ENCODE results near the gene ZNF385A.

DNA sequence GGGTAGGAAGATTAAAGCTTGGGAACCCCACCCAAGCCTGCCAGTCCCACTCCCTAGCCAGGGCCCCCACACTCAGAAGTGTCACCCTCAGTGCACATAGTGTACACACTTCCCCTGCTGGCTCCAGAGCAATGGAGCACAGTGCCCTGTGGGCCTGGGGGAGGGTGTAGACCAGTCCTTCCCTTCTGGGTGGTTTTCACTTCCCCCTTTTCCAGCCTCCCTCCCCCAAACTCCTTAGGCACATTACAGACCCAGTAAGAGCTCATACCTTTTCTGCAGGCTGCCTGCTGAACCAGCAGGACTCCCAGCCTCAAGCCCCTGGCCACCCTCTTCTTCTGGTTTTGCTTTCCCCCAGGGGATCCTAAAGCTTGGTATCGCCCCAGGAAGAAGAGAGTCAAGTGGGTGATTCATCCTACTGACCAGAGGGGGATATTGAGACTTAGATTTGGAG is at the start of gene ZNF385A:
- TF ChIP-seq, protein P1, sequence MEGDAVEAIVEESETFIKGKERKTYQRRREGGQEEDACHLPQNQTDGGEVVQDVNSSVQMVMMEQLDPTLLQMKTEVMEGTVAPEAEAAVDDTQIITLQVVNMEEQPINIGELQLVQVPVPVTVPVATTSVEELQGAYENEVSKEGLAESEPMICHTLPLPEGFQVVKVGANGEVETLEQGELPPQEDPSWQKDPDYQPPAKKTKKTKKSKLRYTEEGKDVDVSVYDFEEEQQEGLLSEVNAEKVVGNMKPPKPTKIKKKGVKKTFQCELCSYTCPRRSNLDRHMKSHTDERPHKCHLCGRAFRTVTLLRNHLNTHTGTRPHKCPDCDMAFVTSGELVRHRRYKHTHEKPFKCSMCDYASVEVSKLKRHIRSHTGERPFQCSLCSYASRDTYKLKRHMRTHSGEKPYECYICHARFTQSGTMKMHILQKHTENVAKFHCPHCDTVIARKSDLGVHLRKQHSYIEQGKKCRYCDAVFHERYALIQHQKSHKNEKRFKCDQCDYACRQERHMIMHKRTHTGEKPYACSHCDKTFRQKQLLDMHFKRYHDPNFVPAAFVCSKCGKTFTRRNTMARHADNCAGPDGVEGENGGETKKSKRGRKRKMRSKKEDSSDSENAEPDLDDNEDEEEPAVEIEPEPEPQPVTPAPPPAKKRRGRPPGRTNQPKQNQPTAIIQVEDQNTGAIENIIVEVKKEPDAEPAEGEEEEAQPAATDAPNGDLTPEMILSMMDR (IDR thresholded peaks at IDR 0.05; ENCODE audit: extremely low read depth in 1 of 2, insufficient read depth in 1 of 2, low read depth in 1 of 2, low read length in 2 of 2): no peak
- no peak for TF ChIP-seq GATA2 (IDR thresholded peaks at IDR 0.05; ENCODE audit: insufficient read depth, insufficient read length, low read depth, low read length)
- TF ChIP-seq POLR2A (IDR thresholded peaks at IDR 0.05; ENCODE audit: low read depth, low read length): no peak
- no peak for TF ChIP-seq POLR2AphosphoS5 (IDR thresholded peaks at IDR 0.05; ENCODE audit: insufficient read depth, low read depth, low read length)
- TF ChIP-seq JUN (IDR thresholded peaks at IDR 0.05; ENCODE audit: borderline replicate concordance, insufficient read depth, insufficient read length, low read depth): no peak

Measured in endothelial cell of umbilical vein (primary cell).